Activated CD8-positive, alpha-beta T cell treated with anti-CD3 and anti-CD28 coated beads, Interleukin-2, amount 10 ng/mL, durations not matched to agents 7 days and 5 days (primary cell): ENCODE results near the gene PSMB5. TPM values are rescaled to one million over a fixed set of nuclear protein-coding genes. Genes with fewer than 3 reads are reported as not detected.
A peak's percentile ranks its signal among the peaks of the same experiment; 100 is the strongest.

Experiments used
- ATAC-seq: fragments of 150-1000 bp; cut with Tn5 transposase; one replicate; pipeline ENCODE4 v1.10.0; 2021; ENCODE audit warnings: moderate library complexity
- CTCF ChIA-PET: fragments of 350-600 bp; sonication (Branson Sonifier 250); formaldehyde crosslinking; loops from one replicate; lab custom pipeline; 2021; ENCODE audit warnings: antibody characterized with exemption; lab: Charles Lee
- POLR2A ChIA-PET: fragments of 350-600 bp; sonication (Branson Sonifier 250); formaldehyde crosslinking; loops from one replicate; lab custom pipeline; 2021; ENCODE audit warnings: antibody characterized with exemption; lab: Charles Lee
- DNase-seq: peaks from one replicate; pipeline ENCODE4 v3.0.0-alpha.2; 2020
- H3K27ac Mint-ChIP-seq: one replicate; pipeline ENCODE4 v1.8.0; 2021; ENCODE audit warnings: mild to moderate bottlenecking, mixed read lengths
- H3K27me3 Mint-ChIP-seq: one replicate; pipeline ENCODE4 v1.8.0; 2021; ENCODE audit warnings: low read depth, mixed read lengths
- H3K36me3 Mint-ChIP-seq: one replicate; pipeline ENCODE4 v1.8.0; 2021; ENCODE audit warnings: low read depth, mixed read lengths
- H3K4me1 Mint-ChIP-seq: one replicate; pipeline ENCODE4 v1.8.0; 2021; ENCODE audit warnings: low read depth, mixed read lengths
- H3K4me3 Mint-ChIP-seq: one replicate; pipeline ENCODE4 v1.8.0; 2021; ENCODE audit warnings: mild to moderate bottlenecking, mixed read lengths
- H3K9me3 Mint-ChIP-seq: one replicate; pipeline ENCODE4 v1.8.0; 2022; ENCODE audit warnings: mixed read lengths; ENCODE audit not compliant: insufficient read depth
- total RNA-seq, 2 experiments: library from RNA; stranded (reverse); gene quantifications; one replicate each; pipeline ENCODE4 v1.2.3, GENCODE V29; 2021

The PSMB5 gene
- total RNA-seq, 2 experiments from 2014 or later: 64.5 to 74.5 TPM

GRCh38 chr14:23070262-23071129 is 35.8 kb upstream of the PSMB5 start:
- DNase-seq (no peak), ATAC-seq (no peak)
- Mint-ChIP-seq H3K27ac (peak overlapping the region; percentile 77), H3K4me3 (peak overlapping the region; percentile 96), H3K36me3 (peaks cover 60% of the 10 kb centered on the region), H3K9me3 (no peaks in the 10 kb centered on the region), H3K4me1 (peaks cover 33% of the 10 kb centered on the region), H3K27me3 (no peaks in the 10 kb centered on the region)
- POLR2A ChIA-PET: interaction anchor here (1.0 to 3.2 kb wide), 3 partner anchors 24 to 141 kb away, joined by 3 to 28 read pairs (median 4); partner anchors contain the start of genes ACIN1, C14orf119 and PRMT5
- CTCF ChIA-PET: interaction anchor here (0.7 to 4.0 kb wide), 14 partner anchors 8 to 88 kb away, joined by 3 to 37 read pairs (median 6); partner anchors contain the start of genes ACIN1, AJUBA, C14orf119 and CDH24

GRCh38 chr14:23069413-23069806 is 34.7 kb upstream of the PSMB5 start:
- no peak for ATAC-seq
- Mint-ChIP-seq H3K9me3 (no peaks in the 10 kb centered on the region), H3K4me3 (no peak overlapping the region), H3K27me3 (no peaks in the 10 kb centered on the region), H3K36me3 (peaks cover 57% of the 10 kb centered on the region), H3K4me1 (peaks cover 33% of the 10 kb centered on the region), H3K27ac (no peak overlapping the region)
- ChIA-PET POLR2A (interaction anchor here (1.0 to 1.1 kb wide), 2 partner anchors 25 to 150 kb away, joined by 4 to 7 read pairs; partner anchors contain the start of genes ACIN1 and RBM23), CTCF (interaction anchor here (0.7 to 4.0 kb wide), 74 partner anchors 8 to 1144 kb away, joined by 3 to 91 read pairs (median 7); partner anchors contain the start of genes ACIN1, AJUBA, C14orf119 and CDH24)
- DNase-seq: no peak

- H3K4me1 Mint-ChIP-seq: peaks cover 33% of the 10 kb centered on the region
- ChIA-PET POLR2A (interaction anchor here (0.7 to 1.1 kb wide), 4 partner anchors 11 to 480 kb away, joined by 3 to 7 read pairs (median 4); partner anchors contain the start of genes ACIN1, DAD1 and RBM23), CTCF (interaction anchor here (0.6 to 2.4 kb wide), 79 partner anchors 9 to 1143 kb away, joined by 3 to 91 read pairs (median 6); partner anchors contain the start of genes ACIN1, AJUBA, C14orf119 and CDH24)
- no peaks in the 10 kb centered on the region for H3K27me3 Mint-ChIP-seq
- peak overlapping the region; percentile 9 for H3K4me3 Mint-ChIP-seq
- peak; percentile 75 for ATAC-seq
- DNase-seq: peak; percentile 88
- H3K27ac Mint-ChIP-seq: peak overlapping the region; percentile 10
- no peaks in the 10 kb centered on the region for H3K9me3 Mint-ChIP-seq
- H3K36me3 Mint-ChIP-seq: peaks cover 61% of the 10 kb centered on the region
Observed at GRCh38 chr14:23068789-23069412, 34.2 kb upstream of the PSMB5 start.

GRCh38 chr14:23067847-23068788 is 33.4 kb upstream of the PSMB5 start:
- Mint-ChIP-seq H3K27ac (no peak overlapping the region), H3K4me3 (peak overlapping the region; percentile 8), H3K36me3 (peaks cover 67% of the 10 kb centered on the region), H3K9me3 (no peaks in the 10 kb centered on the region), H3K27me3 (no peaks in the 10 kb centered on the region), H3K4me1 (peaks cover 33% of the 10 kb centered on the region)
- ATAC-seq (no peak), DNase-seq (no peak)
- ChIA-PET POLR2A (interaction anchor here (0.7 to 1.1 kb wide), 4 partner anchors 10 to 479 kb away, joined by 3 to 7 read pairs (median 4); partner anchors contain the start of genes ACIN1, DAD1 and RBM23), CTCF (interaction anchor here (0.6 to 2.4 kb wide), 79 partner anchors 9 to 1142 kb away, joined by 3 to 91 read pairs (median 6); partner anchors contain the start of genes ACIN1, AJUBA, C14orf119 and CDH24)

- Mint-ChIP-seq H3K36me3 (peaks cover 69% of the 10 kb centered on the region), H3K9me3 (no peaks in the 10 kb centered on the region), H3K4me3 (no peak overlapping the region), H3K27ac (no peak overlapping the region), H3K27me3 (no peaks in the 10 kb centered on the region), H3K4me1 (peaks cover 31% of the 10 kb centered on the region)
- ChIA-PET POLR2A (no interaction called here), CTCF (interaction anchor here (1.5 to 2.4 kb wide), 11 partner anchors 9 to 137 kb away, joined by 3 to 91 read pairs (median 39); partner anchors contain the start of genes CDH24 and PRMT5)
- ATAC-seq (no peak), DNase-seq (no peak)
Observed at GRCh38 chr14:23066855-23067744, 32.4 kb upstream of the PSMB5 start.

GRCh38 chr14:23066368-23066767 is 31.7 kb upstream of the PSMB5 start:
- ChIA-PET CTCF (interaction anchor here (1.5 kb wide), 1 partner anchor 25 kb away, joined by 3 read pairs; no protein-coding TSS in a partner anchor), POLR2A (no interaction called here)
- Mint-ChIP-seq H3K9me3 (no peaks in the 10 kb centered on the region), H3K4me3 (no peak overlapping the region), H3K36me3 (peaks cover 64% of the 10 kb centered on the region), H3K4me1 (peaks cover 23% of the 10 kb centered on the region), H3K27me3 (no peaks in the 10 kb centered on the region), H3K27ac (no peak overlapping the region)
- DNase-seq (no peak), ATAC-seq (no peak)

GRCh38 chr14:23063601-23064000 is 28.9 kb upstream of the PSMB5 start:
- H3K4me1 Mint-ChIP-seq: peaks cover 6% of the 10 kb centered on the region
- DNase-seq (no peak), ATAC-seq (no peak)
- POLR2A ChIA-PET: no interaction called here
- peaks cover 75% of the 10 kb centered on the region for H3K36me3 Mint-ChIP-seq
- H3K27me3 Mint-ChIP-seq: no peaks in the 10 kb centered on the region
- H3K4me3 Mint-ChIP-seq: no peak overlapping the region
- no peaks in the 10 kb centered on the region for H3K9me3 Mint-ChIP-seq
- H3K27ac Mint-ChIP-seq: no peak overlapping the region
- CTCF ChIA-PET: interaction anchor here (1.1 to 17.4 kb wide), 4 partner anchors 13 to 90 kb away, joined by 4 to 489 read pairs (median 130); partner anchors contain the start of gene AJUBA

- POLR2A ChIA-PET: interaction anchor here (1.6 to 2.7 kb wide), 2 partner anchors 32 to 55 kb away, joined by 6 to 10 read pairs; partner anchors contain the start of gene ACIN1
- Mint-ChIP-seq H3K4me1 (peaks cover 6% of the 10 kb centered on the region), H3K36me3 (peaks cover 70% of the 10 kb centered on the region), H3K27ac (no peak overlapping the region), H3K9me3 (no peaks in the 10 kb centered on the region), H3K4me3 (no peak overlapping the region), H3K27me3 (peaks cover under 1% of the 10 kb centered on the region)
- CTCF ChIA-PET: interaction anchor here (1.0 to 17.4 kb wide), 5 partner anchors 15 to 89 kb away, joined by 3 to 489 read pairs (median 12); partner anchors contain the start of gene AJUBA
- DNase-seq: no peak
- ATAC-seq: no peak
Observed at GRCh38 chr14:23062002-23062401, 27.3 kb upstream of the PSMB5 start.

GRCh38 chr14:23060536-23061260 is 26.0 kb upstream of the PSMB5 start:
- no peak overlapping the region for H3K27ac Mint-ChIP-seq
- H3K27me3 Mint-ChIP-seq: peaks cover 9% of the 10 kb centered on the region
- peaks cover 57% of the 10 kb centered on the region for H3K36me3 Mint-ChIP-seq
- ATAC-seq (no peak), DNase-seq (no peak)
- no peak overlapping the region for H3K4me3 Mint-ChIP-seq
- H3K4me1 Mint-ChIP-seq: peaks cover 18% of the 10 kb centered on the region
- ChIA-PET POLR2A (interaction anchor here (0.6 to 2.7 kb wide), 4 partner anchors 11 to 112 kb away, joined by 3 to 10 read pairs (median 4); partner anchors contain the start of gene ACIN1), CTCF (interaction anchor here (1.0 to 17.4 kb wide), 7 partner anchors 8 to 89 kb away, joined by 3 to 489 read pairs (median 54); partner anchors contain the start of gene AJUBA)
- H3K9me3 Mint-ChIP-seq: no peaks in the 10 kb centered on the region
